ENCODE measurements around the gene WDR53.
"Not testable (repeated sequence)": the region's sequence is repeated elsewhere in the genome, so short reads cannot be mapped to it uniquely, and the experiment has no call there.

WDR53 gene

DNA sequence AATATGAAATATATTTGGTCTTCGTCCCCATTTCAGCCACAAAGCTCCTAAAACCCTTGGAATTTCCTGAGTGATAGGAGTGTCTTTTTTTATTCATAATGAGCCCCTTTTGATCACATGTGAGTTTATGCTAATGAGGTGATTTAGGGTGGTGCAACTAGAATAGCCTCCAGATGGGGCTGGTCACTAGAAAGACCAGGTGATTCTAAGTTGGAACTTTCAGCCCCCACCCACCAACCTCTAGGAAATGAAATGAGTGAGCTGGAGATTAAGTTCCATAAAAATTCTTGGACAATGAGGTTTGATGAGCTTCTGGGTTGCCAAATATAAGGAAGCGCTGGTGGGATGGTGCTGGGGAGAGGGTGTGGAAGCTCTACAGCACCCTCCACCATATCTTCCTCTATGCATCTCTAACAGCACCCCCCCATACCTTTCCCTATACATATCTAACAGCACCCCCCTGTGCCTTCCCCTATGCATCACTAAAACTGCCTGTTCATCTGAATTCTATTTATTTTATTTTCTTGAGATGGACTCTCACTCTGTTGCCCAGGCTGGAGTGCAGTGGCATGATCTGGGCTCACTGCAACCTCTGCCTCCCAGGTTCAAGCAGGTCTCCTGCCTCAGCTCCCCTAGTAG lies 51.1 kb downstream of the WDR53 start:
- DNase-seq = no peak

DNA sequence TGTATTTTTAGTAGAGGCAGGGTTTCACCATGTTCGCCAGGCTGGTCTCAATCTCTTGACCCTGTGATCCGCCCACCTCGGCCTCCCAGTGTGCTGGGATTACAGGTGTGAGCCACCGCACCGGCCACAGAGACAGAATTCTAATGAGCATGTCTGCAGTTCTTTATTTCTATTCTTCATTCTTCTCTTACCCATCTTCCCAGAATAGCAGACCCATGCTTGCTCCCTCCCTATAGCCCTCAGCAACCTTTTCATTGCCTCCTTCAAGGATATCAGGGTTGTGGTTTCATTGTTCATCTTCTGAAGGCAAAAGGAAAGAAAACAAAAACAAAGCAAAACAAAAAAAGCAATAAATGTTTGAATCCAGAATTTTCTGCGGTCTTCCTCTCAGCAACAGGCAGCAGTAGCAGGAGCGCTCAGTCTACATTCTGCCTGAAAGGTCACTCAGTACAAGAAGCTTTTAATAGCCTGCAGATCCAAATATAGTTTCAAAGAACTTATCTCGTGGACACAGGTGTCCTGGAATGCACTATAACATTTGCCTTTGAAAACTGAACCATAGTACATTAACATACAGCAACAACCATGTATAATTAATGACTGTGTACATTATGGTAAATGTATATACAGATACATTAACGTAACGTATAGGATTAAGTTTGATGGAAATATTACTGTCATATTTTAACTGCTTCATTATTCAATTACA lies 53.3 kb downstream of the WDR53 start, which contains the start of gene SMCO1:
SMCO1 (minus strand) TSS at position 434 of the 709 bp plus-strand sequence; CDS start at position 297, 137 bp downstream.
- DNase-seq = no peak

DNA sequence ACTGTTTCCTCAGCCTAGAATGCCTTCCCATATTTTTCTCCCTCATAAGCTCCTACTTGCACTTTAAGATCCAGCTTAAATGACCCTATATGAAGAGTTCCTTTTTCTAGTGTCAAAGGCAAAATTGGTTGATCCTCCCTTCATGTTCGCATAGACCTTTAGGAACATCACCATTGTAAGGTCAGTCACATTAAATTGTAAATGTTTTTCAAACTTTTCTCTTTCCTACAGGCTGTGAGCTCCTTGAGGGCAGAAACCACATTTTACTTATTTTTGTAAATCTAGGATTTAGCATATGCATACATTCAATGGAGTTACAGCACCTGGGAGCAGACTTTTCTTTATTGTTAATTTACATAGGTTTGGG lies 54.0 kb downstream of the WDR53 start:
- no peak for DNase-seq

DNA sequence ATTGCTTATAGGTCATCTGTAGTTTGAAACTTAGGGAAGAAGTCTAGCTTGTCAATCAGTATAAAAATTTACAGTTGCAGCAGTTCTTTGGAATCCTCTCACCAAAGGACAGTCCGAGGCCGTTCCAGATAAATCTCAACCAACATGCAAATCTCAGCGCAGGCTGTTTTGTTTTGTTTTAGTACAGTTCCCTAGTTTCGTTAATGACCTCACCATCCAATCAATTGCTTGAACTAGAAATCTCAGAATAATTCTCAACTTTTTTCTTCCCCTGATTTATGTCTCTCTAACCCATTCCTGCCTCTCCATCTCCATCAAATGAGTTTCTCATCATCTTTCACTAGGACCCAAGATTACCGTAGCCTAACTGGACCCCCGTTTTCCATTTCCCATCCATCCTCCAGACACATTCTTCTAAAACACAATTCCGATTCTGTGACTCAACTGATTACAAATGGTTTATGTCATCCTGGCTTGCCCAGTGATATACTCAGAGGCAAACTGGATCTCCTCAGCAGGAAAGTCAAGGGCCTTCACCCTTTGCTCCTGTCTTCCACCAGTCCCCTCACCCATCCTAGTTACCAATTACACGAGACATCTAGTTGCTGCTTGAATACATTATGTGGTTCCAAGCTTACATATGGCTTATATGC lies 54.5 kb downstream of the WDR53 start:
- DNase-seq = no peak

DNA sequence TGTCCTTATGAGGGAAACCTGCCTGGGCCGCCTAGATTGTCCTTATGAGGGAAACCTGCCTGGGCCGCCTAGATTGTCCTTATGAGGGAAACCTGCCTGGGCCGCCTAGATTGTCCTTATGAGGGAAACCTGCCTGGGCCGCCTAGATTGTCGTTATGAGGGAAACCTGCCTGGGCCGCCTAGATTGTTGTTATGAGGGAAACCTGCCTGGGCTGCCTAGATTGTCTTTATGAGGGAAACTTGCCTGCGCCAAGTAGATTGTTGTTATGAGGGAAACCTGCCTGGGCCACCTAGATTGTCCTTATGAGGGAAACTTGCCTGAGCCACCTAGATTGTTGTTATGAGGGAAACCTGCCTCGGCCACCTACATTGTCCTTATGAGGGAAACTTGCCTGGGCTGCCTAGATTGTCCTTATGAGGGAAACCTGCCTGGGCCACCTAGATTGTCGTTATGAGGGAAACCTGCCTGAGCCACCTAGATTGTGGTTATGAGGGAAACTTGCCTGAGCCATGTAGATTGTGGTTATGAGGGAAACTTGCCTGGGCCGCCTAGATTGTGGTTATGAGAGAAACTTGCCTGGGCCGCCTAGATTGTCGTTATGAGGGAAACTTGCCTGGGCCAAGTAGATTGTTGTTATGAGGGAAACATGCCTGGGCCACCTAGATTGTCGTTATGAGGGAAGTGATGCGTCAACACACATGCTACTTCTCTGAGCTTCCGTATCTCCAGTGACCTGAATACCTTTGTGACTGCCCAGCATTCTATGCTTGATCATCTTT lies 56.5 kb downstream of the WDR53 start:
- DNase-seq = not testable (repeated sequence)

DNA sequence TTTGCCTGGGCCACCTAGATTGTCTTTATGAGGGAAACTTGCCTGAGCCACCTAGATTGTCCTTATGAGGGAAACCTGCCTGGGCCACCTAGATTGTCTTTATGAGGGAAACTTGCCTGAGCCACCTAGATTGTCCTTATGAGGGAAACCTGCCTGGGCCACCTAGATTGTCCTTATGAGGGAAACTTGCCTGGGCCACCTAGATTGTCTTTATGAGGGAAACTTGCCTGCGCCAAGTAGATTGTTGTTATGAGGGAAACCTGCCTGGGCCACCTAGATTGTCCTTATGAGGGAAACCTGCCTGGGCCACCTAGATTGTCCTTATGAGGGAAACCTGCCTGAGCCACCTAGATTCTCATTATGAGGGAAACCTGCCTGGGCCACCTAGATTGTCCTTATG lies 57.2 kb downstream of the WDR53 start:
- DNase-seq = not testable (repeated sequence)

DNA sequence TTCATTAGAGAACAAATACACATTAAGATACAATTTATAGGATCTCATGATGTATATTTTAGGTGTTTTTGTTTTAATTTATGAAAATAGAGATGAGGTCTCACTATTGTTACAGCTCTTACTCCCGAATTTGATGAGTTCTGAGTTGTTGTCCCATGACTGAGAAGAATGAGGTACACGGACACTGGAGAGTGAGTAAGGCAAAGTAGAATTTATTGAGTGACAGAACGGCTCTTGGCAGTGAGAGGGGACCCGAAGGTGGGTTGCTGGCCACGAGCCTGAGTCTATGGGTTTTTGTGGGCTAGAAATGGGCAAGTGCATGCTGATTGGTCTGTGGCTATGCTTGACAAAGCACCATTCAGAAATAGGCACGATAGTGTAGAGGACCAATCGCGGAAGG lies 61.7 kb downstream of the WDR53 start:
- DNase-seq = no peak

DNA sequence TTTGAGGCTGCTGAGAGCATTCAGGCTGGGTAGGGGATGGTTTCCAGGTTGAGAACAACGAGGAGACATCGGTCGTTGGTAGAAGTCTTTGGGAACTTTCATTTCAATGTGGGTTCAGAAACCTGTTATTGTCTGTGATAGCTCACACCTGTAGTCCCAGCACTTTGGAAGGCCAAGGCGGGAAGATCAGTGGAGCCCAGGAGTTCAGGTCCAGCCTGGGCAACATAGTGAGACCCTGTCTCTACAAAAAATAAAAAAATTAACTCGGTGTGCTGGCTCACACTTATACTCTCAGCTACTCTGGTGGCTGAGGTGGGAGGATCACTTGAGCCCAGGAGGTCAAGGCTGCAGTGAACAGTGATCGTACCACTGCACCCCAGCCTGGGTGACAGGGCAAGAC lies 63.8 kb downstream of the WDR53 start:
- DNase-seq = no peak
